Hematopoietic multipotent progenitor cell treated with erythropoietin and hydrocortisone succinate and interleukin-3 and kit ligand, for 17 days (in vitro differentiated cells): ENCODE data around the gene ZNF674.
"Not testable (repeated sequence)": the region's sequence is repeated elsewhere in the genome, so short reads cannot be mapped to it uniquely, and the experiment has no call there.

ENCODE experiments used
- DNase-seq: peaks from one replicate; pipeline ENCODE4 v3.0.0-alpha.2; 2015; ENCODE audit warnings: low spot score

The ZNF674 gene

DNA sequence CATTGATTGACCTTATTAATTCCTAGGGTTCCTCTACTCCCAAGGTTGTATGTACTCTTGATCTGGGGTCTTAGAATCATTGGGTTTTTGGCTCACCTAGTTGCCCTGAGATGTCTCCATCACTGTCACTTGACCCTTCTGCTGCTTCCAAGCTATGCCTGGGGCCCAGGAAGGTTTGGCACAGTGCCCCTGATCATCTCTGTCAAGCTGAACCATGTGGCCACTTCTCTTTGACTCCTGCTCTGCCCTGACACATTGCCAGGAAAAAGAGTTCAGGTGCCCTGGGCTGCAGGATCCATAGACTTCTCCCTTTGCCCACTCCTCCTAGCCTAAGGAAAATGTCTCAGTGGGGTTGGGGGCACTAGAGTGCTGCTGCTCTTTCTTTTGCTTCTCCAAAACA, 24.4 kb upstream of the ZNF674 start:
- no peak for DNase-seq

DNA sequence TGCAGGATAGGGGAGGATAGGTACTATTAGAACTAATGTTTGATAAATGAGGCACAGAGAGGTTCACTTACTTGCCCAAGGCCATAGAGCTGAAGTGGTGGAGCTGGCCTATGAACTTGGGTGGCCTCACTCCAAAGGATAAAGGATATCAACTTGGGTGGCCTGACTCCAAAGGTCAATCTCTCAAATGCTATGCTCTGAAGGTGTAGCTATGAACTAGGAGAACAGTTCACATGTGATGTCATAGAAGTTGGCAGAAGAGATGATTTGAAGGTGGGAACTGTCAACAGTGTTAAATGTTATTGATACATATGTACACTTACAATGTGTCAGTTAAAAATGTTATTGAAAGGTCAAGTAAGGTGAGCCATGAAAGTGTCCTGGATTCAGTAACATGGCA, 22.2 kb upstream of the ZNF674 start:
- no peak for DNase-seq

DNA sequence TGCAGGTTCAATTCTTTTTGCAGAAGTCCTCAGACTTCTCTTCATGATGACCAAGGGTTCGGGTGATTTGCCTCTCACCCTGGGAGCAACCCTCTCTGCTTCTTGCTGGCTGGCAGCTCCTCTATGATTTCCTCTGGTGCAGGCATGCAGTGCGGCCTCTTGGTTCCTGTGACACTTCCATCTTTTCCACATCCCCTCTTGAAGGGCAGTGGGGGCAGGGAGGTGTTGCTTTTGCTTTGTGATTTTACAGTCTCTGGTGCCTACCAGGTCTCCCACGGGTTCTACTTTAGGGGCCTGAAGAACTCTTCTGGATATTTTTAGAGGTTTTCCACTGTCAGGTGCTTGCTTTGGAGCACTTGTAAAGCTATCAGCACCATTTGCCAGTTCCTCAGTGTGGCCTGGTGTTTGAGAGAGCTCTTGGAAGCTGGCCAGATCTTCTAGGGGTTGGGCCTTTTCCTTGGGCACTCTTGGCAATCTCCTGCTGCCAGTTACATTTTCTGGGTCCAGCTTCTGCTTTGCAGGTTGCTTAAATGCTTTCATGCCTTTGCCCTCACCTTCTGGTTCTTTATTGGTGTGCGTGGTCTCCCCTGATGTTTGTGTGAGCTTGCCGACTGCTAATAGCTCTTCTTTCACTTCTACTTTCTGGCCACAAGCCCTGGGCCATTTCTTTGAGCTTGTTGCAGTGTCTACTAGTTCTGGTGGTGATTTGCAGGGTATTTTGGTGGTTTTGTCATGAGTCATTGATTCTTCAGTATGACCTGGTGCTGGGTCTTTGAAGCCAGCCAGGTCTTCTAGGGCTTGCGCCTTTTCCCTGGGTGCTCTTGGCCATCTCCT, 16.8 kb upstream of the ZNF674 start:
- peak; percentile 5 for DNase-seq

DNA sequence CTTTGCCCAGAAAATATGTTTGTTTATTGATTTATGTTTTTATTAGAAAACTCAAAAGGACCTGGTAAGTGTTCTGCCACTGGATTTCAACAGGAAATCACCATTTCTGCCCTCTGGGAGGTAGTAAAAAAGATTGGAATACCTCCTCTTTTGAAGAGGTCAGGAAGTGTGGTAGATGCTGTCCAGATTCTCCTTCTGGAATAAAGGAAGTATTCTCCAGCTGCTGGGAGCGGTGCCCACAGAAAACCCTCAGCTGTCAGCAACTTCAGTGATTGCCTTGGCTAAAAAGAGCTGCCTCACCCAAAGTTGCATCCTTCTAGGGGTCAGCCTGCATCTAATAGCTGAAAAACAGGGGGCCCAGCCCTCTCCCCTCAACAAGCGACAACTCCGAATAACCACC, 13.8 kb upstream of the ZNF674 start:
- no peak for DNase-seq

DNA sequence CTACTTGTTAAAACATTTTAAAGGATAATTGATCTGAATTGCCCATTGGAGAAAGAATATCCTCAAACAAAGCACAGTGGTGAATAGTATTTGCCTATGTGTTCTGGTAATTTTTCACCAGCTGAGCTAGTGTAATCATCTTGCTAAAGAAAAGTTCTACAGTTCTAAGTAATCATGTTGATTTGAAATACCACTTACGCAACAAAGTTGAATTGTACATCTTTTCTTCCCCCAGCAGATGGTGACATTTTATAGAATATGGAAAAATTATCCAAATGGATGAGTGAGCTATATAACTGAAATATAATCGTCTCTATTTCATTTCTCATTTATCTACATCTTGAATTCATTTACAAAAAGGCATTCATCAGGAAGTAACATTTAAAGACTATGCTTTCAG, 9.7 kb upstream of the ZNF674 start:
- no peak for DNase-seq

DNA sequence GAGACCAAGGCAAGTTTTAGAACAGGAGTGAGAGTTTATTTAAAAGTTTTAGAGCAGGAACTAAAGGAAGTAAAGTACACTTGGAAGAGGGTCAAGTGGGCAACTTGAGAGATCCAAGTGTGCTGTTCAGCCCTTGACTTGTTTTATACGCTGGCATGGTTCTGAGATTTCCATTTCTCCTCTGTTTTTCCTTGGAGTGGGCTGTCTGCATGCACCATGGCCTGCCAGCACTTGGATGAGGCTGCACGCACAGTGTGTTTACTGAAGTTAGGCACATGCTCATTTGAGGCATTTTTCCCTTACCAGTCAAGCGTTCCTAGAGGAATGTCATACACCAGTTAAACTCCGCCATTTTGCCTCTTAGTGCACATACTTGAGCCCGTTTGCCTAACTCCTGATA, 8.7 kb upstream of the ZNF674 start:
- DNase-seq: no peak

DNA sequence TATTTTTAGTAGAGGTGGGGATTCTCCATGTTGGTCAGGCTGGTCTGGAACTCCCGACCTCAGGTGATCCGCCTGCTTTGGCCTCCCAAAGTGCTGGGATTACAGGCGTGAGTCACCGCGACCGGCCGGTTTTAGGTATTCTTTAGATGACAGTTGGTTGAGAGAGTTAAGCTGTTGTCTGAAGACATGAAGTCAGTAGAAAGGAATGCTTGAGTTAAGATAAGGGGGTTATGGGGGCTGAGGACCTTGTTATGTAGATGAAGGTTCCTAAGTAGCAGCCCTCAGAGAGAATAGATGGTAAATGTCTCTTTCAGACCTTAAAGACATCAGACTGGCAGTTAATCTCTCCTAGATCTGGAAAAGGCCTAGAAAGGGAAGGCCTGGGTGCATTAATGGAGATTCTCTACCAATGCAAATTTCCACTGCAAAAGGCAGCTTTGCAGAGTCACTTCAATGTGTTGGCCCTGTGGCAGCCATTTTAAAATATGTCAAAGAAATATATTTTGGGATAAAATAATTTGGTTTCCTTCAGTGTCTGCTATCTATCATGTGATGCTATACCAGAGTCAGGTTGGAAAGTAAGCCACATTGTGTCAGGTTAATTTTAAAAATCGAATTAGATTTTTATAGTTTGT, 6.4 kb upstream of the ZNF674 start:
- no peak for DNase-seq

DNA sequence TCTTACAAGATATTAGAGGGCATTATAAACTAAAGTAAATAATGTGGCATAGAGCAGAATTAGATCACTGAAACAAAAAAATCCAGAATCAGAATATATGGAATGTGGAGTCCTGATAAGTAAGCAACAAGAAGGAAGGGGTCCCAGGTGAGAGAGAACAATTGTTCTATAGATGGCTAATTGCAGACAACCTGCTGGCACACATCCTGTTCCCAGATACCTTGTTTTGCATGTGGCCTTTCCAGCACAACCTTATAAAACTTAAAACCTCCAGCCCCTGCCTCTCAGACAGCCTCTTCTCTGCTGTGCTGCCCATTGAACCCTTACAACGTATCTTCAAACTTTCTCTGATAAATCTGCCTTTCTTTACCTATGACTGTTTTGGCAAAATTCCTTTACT, 4.7 kb upstream of the ZNF674 start:
- no peak for DNase-seq

DNA sequence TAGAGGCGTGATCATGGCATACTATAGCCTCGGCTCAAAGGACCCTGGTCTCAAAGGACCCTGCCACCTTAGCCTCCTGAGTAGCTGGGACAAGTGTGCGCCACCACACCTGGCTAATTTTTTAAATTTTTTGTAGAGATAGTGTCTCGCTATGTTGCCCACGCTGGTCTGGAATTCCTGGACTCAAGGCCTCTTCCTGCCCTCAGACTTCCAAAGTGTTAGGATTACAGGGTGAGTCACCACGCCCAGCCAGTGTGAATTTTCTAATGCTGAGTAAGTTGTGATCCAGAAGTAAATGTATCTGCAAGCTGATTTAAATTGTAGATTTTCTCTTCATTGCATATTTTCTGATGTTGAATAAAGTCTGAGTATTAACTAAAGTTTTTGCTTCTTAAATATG, 2.6 kb upstream of the ZNF674 start:
- no peak for DNase-seq

DNA sequence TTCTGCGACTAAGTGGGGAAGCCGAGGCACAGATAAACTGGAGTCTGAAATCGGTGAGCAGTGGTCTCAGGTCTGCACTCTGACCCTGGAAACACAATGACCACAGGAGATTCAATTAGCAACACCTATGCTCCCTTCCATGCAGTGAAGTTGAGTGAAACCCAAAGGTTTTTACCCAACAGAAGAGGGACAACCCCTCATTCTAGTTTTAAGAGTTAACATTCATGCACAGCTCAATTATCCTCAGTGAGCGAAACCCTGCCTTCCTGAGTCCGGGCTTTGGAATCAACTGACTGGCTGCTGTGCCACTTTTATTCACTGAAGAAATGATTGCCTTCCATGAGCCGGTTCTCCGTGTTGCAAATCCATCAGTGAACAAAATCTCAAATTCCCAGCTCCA, 694 bp downstream of the ZNF674 start:
- DNase-seq: not testable (repeated sequence)

DNA sequence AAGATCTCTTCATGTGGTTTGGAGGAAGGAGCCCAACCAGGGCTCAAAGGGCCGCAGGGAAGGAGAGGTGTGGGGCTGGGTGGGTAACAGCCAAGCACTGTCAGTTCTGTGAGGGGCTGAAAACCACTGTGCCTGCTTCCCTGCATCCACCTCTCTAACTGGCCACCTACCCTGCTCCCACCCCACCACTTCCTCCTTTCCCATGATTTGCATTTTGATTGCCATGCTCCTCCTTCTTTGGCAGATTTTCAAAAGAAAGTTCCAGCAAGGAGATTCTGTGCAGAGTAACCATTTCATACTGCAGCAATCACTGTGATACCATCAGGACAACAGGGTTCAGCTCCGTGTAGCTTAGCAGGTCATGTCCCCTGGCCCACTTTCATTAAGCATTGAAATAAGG, 1.8 kb downstream of the ZNF674 start:
- no peak for DNase-seq

DNA sequence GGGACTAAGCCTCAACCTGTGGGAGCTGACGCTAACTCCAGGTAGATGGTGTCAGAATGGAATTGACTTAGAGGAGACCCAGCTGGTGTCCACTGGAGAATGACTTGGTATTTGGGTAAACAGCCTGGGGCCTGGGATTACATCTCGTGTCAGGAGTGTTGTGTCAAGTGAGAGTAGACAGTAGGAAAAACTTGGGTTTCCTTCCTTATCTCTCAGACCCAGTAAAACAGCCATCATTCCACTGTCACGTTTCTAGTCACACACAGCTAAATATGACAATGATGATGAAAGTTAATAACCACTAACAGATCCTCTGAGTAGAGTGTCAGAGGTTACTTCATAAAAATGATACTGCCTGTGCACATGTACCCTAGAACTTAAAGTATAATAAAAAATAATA, 13.8 kb downstream of the ZNF674 start:
- no peak for DNase-seq

DNA sequence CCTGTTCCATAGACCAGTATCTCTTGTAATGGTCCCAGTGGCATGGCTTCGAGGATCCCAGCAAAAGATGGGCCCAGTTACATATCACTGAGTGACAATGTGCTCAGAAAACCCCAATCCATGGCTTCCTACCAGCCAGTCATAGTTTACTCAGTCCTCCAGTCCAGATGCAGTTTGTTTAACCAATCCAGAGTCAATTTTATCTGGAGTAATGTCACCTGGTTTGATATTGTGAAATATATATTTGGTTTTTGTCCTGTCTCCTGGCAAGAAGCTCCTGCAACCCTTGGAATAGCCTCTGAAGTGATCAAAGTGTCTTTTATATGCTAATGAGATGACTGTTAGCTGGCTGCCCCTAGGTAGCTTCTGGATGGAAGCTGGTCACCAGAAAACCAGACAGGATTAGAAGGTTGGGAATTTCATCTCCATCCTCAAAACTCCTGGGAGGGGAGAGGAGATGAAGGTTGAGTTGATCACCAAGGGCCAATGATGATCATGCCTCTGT, 14.8 kb downstream of the ZNF674 start:
- DNase-seq: not testable (repeated sequence)

DNA sequence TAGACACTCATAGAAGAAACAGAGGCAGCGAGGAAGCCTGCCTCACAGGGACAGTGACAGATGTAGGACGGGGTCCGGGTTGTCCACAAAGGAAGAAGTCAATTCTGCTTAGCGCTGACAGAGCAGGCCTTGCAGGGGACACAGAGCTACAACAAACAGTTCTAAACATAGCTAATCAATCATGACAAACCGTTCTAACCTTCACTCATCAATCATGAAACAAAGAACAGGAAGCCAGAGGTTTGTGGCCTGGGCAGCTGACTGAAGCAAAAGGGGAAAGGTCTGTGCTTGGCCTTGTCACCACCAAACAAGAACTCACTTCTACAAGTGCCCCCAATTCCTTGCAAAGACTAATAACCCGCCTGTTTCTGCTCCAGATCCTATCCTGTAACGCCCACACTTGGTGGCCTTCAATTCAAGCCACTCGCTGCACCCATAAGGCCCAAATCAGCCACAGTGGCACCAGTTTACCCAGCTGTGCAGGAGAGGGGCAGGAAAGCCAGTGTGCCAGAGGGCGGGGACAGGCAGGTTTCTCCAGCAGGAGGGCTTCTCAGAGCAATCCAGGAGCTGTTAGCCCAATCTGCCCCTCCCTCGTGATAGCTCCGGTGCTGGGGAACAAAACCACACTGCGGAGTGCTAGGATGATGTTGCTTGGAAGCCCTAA, 15.3 kb downstream of the ZNF674 start:
- DNase-seq: not testable (repeated sequence)

DNA sequence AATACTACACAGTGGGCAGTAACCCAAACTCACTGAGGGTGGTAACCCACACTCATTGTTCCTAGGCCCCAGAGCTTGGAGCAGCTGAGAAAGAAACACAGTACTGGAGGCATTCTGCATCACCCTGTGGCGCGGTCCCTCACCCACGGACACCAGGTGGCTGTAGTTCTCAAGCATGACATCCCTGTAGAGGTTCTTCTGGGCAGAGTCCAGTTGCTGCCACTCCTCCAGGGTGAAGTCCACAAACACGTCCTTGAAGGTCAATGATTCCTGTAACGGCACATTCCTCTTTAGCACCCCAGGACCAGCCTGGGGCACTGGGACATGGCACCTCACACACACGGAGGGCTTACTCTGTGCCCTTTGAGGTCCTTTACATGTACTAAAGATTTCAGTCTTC, 16.6 kb downstream of the ZNF674 start:
- not testable (repeated sequence) for DNase-seq

DNA sequence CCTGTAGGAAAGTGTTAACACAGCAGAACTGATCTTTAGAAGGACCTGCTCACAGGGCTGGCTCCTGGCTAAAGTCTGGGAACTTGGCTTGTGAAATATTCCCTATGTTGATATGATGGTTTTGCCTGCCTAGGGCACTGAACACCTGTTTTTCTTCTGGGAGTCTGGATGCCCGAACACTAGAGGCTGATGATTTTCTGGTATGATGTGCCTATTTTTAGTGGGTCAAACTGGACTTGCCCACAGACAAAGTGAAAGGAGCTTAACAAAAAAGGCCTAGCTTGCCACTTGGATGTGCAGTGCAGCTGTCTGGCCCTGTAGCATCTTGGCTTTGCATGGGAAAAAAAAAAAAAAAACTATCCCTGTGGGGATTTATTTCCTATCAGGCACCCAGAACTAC, 39.1 kb downstream of the ZNF674 start:
- no peak for DNase-seq

DNA sequence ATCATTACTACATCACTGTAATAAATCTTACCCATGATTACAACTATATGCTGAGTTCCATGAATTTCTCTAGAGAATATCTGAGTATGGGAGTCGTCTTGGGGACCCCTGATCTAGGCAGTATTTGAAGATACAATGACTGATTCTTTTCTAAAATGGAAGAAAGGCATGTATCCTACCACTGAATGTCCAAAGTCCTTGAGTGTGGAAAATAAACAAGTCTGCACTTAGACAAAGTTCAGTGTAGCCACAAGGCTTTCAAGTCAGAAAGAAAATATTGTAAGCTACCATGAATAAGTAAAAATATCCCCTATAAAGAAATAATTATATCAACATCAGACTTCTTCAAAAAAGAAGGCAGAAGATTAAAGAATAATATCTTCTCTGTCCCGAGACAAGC, 42.4 kb downstream of the ZNF674 start:
- DNase-seq: no peak

DNA sequence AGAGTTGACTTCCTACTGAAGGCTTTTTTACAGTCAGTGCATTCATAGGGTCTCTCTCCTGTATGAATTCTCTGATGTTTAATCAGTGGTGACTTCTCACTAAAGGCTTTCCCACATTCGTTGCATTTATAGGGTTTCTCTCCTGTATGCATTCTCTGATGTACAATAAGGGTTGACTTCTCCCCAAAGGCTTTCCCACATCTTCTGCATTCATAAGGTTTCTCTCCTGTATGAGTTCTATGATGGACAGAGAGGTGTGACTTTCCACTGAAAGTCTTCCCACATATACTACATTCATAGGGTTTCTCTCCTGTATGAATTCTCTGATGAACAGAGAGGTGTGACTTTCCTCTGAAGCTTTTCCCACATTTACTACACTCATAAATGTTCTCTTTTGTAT, 45.2 kb downstream of the ZNF674 start:
- no peak for DNase-seq

DNA sequence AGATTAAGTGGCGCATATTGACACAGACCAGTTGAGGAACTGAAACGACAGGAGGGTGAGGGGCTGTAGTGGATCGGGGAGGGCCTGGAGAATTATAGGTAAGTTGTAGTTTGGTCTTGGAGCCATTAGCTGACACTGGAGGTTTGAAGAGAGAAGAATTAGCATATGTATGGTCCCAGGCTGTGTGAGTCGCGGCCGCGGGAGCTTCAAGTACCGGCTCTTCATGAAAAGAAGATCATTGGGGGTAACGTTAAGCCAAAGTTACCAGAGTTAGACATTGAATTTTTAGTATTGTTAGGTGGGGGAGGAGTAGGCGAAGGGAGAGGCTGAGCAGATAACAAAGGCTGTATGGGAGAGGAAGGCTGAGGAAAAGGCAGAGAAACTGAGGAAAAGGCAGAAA, 56.5 kb downstream of the ZNF674 start:
- DNase-seq: no peak

DNA sequence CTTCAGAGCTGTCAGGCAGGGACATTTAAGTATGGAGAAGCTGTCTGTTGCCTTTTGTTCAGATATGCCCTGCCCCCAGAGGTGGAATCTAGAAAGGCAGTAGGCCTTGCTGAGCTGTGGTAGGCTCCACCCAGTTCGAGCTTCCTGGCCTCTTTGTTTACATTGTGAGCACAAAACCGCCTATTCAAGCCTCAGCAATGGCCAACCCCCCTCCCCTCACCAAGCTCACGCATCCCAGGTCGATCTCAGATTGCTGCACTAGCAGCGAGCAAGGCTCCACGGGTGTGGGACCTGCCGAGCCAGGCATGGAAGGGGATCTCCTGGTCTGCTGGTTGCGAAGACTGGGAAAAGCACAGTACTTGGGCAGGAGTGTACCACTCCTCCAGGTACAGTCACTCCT, 59.3 kb downstream of the ZNF674 start:
- DNase-seq: no peak

DNA sequence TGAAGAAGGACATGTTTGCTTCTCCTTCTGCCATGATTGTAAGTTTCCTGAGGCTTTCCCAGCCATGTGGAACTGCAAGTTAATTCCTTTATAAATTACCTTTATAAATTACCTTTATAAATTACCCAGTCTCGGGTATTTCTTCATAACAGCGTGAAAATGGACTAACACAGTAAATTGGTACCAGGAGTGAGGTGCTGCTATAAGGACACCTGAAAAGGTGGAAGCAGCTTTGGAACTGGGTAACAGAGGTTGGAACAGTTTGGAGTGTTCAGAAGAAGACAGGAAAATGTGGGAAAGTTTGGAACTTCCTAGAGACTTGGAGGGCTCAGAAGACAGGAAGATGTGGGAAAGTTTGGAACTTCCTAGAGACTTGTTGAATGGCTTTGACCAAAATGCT, 66.6 kb downstream of the ZNF674 start:
- DNase-seq: not testable (repeated sequence)

DNA sequence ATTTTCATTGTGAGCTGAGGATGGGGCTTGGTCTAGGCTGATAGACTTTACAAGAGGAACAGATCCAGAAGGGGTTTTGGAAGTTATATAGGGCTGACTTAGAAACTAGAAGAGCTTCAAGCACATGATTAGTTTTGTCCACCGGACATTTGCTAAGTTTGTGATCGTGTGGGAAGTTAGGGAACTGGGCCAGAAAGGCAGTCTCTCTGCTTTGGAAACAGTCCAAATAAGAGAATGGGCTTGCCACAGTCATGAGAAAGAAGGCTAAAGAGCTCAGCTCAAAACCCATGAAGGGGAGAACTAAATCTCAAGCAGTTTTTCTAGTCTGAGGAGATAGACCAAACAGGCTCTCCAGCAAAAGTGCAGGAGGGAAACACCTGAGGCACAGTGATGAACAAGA, 67.8 kb downstream of the ZNF674 start:
- no peak for DNase-seq

DNA sequence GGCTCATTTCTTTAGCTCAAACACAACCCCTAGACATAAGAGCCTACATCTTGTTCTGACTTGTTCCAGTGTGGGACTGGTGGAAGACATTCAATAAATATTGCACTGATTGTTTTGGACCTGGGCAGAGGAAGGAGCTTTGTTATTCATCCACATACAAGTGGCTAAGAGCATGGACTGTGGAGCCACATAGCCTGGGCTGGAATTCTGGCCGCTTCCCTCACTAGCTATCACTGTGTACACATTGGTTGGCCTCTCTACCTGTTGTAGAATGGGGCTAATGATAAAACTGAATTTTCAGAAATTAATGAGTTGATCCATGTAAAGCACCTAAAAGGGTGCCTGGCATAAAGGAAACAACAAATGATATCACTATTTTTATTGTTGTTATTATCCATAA, 80.0 kb downstream of the ZNF674 start:
- no peak for DNase-seq
